Urothelium cell line (cell line): ENCODE results near the gene HOXB1.
A peak's percentile ranks its signal among the peaks of the same experiment; 100 is the strongest.
"Not testable (repeated sequence)": the region's sequence is repeated elsewhere in the genome, so short reads cannot be mapped to it uniquely, and the experiment has no call there.

Experiments
- DNase-seq: peaks from one replicate; pipeline ENCODE4 v3.0.0; 2011; ENCODE audit warnings: low spot score, mixed read lengths
- FAIRE-seq: peaks from 2 replicates; lab custom pipeline; 2011; peaks lifted over from hg19 to GRCh38; lab: Jason Lieb, UNC

HOXB1 gene

GRCh38 chr17:48544349-48545021 is 13.7 kb upstream of the HOXB1 start:
- DNase-seq = no peak
- no peak for FAIRE-seq

GRCh38 chr17:48543854-48544348 is 13.1 kb upstream of the HOXB1 start:
- FAIRE-seq = no peak
- DNase-seq = no peak

- DNase-seq = no peak
- no peak for FAIRE-seq
These were observed 12.5 kb upstream of the HOXB1 start for GRCh38 chr17:48543107-48543853.

GRCh38 chr17:48542698-48543106 is 11.9 kb upstream of the HOXB1 start:
- no peak for FAIRE-seq
- no peak for DNase-seq

- DNase-seq = no peak
- FAIRE-seq = no peak
These were observed 11.4 kb upstream of the HOXB1 start for GRCh38 chr17:48542114-48542656.

GRCh38 chr17:48541577-48542113 is 10.8 kb upstream of the HOXB1 start:
- DNase-seq = no peak
- no peak for FAIRE-seq

- DNase-seq (no peak), FAIRE-seq (no peak)
These were observed 10.3 kb upstream of the HOXB1 start for GRCh38 chr17:48541036-48541576.

GRCh38 chr17:48540213-48540612 is 9.4 kb upstream of the HOXB1 start:
- FAIRE-seq = no peak
- no peak for DNase-seq

- DNase-seq = peak; percentile 59
These were observed 8.4 kb upstream of the HOXB1 start for GRCh38 chr17:48539177-48539576.

GRCh38 chr17:48537316-48537715 is 6.5 kb upstream of the HOXB1 start:
- FAIRE-seq (no peak), DNase-seq (peak; percentile 34)

More at GRCh38 chr17:48539177-48539576, 8.4 kb upstream of the HOXB1 start:
- FAIRE-seq = no peak

GRCh38 chr17:48535793-48536559 is 5.2 kb upstream of the HOXB1 start:
- not testable (repeated sequence) for FAIRE-seq, DNase-seq

GRCh38 chr17:48532261-48532660 is 1.4 kb upstream of the HOXB1 start:
- no peak for DNase-seq
- no peak for FAIRE-seq

GRCh38 chr17:48530208-48530886 is 464 bp downstream of the HOXB1 start:
- DNase-seq (no peak), FAIRE-seq (no peak)

- FAIRE-seq (no peak), DNase-seq (no peak)
These were observed 1.2 kb downstream of the HOXB1 start for GRCh38 chr17:48529683-48530009.

GRCh38 chr17:48528936-48529682 is 1.7 kb downstream of the HOXB1 start:
- FAIRE-seq (no peak), DNase-seq (no peak)

- no peak for DNase-seq
- no peak for FAIRE-seq
These were observed 2.5 kb downstream of the HOXB1 start for GRCh38 chr17:48528153-48528935.

GRCh38 chr17:48527547-48527932 is 3.3 kb downstream of the HOXB1 start:
- no peak for FAIRE-seq
- no peak for DNase-seq

GRCh38 chr17:48526608-48527546 is 3.9 kb downstream of the HOXB1 start:
- FAIRE-seq = no peak

More at GRCh38 chr17:48526608-48527546, 3.9 kb downstream of the HOXB1 start:
- DNase-seq = no peak
